NCI-H460 (cell line): Measurements from ENCODE around the gene S100A6. TPM values are rescaled to one million over a fixed set of nuclear protein-coding genes. Genes with fewer than 3 reads are reported as not detected.
A peak's percentile ranks its signal among the peaks of the same experiment; 100 is the strongest.
"Not testable (repeated sequence)": the region's sequence is repeated elsewhere in the genome, so short reads cannot be mapped to it uniquely, and the experiment has no call there.

ENCODE experiments used
- DNase-seq: peaks from one replicate; pipeline ENCODE4 v3.0.0-alpha.2; 2016; ENCODE audit warnings: low read depth; ENCODE audit errors: extremely low read depth
- total RNA-seq: library from RNA; depleted of rRNA; stranded (reverse); fragments of >200 nt; shearing (Covaris generic); gene quantifications from 2 replicates; pipeline ENCODE4 v1.2.3, GENCODE V29; 2014

Gene S100A6
- total RNA-seq, 1 experiment from 2014 or later: 743 TPM

DNA sequence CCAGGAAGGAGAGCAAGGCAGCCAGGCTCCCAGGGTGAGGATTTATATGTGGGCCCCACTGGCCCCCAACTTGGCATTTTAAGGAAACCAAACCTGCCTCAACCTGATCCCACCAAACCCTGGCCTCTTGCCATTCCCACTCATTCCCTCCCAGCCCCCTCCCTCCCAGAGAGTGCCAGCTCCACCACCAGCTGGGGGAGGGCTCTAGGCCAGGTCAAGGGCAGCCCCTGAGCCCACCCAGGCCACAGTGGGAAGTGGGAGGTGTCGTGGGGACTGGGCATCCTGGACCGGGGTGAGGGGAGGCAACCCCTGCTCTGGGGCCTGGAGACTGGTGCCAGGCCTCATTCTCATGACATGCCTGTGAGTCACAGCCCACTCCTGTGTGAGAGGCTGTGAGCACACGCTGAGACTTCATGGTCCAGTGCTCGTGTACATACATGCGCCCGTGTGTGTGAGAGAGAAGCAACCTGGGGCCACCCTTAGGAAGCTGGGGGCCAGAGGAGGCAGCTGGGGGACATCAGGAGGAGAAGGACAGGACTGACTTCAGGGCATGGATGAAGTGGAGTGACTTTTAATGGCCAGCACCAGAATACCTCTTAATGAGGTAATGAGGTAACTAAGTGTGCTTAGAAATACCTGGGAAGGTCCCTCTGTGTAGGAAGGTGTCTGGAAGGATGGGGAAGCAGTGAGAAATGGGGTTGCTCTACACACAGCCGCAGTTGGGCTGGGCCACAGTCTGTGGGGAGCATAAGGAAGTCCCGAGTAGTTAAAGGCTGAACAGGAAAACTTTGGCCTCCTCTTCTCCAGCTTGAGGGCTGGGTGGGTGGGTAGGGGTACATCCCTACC, 30.0 kb upstream of the S100A6 start, which contains the start of gene S100A2:
S100A2 (minus strand) TSS at position 316 of the 846 bp plus-strand sequence. CDS start 1,967 bp downstream, outside the sequence.
- DNase-seq: peak; percentile 94

- DNase-seq: no peak
Measured at GRCh38 chr1:153563991-153564390, 28.2 kb upstream of the S100A6 start.

- no peak for DNase-seq
Measured at GRCh38 chr1:153563483-153563901, 27.7 kb upstream of the S100A6 start.

DNA sequence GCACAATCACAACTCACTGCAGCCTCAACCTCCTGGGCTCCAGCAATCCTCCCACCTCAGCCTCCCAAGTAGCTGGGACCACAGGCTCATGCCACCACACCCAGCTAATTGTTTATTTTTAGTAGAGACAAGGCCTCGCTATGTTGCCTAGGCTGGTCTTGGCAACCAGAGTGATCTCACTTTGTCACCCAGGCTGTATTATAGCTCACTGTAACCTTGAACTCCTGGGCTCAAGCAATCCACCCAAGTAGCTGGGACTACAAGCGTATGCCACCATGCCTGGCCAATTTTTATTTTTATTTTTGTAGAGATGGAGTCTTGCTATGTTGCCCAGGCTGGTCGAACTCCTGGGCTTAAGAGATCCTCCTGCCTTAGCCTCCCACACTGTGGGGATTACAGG, 26.2 kb upstream of the S100A6 start:
- not testable (repeated sequence) for DNase-seq

GRCh38 chr1:153561466-153561985, 25.7 kb upstream of the S100A6 start:
- DNase-seq: no peak

DNA sequence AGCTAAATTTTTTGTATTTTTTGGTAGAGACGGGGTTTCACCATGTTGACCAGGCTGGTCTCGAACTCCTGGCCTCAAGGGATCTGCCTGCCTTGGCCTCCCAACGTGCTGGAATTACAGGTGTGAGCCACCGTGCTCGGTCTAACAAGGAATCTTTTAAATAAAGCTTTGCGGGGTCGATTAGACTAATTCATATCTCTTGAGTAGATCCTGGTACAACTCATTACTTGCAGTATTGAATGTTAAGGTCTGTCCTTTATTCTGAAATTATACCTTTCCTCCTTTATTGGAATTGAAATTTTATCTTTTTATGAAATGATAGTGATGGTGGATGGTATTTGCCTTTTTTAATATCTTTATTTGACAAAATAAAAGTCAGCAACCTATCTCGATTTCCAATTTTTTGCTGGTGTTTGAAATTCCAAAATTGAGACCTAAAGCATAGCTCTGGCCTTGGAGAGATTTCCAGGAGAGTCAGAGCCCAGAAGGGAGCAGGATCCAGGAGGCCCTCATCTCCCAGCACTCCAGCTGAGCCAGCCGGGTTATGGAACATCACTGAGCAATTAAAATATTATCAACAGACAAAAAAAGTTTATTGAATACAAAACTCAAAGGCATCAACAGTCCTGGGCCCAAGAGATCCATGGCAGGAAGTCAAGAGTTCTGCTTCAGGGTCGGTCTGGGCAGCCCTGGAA, 25.1 kb upstream of the S100A6 start:
- no peak for DNase-seq

DNA sequence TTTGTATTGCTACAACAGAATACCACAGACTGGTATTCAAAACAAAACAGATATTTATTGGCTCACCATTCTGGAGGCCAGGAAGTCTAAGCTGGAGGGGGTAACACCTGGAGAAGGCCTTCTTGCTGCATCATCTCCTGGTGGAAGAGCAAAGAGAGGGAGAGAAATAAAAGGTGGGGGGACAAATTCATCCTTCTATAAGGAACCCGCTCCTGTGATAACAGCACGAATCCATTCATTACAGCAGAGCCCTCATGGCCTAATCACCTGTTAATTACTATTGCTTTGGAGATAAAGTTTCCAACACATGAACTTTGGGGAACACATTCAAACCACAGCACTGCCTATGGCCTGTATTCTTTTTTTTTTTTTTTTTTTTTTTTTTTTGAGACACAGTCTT, 24.4 kb upstream of the S100A6 start:
- DNase-seq: no peak

- no peak for DNase-seq
Measured at GRCh38 chr1:153557877-153558276, 22.1 kb upstream of the S100A6 start.

GRCh38 chr1:153556348-153556747, 20.6 kb upstream of the S100A6 start:
- no peak for DNase-seq

DNA sequence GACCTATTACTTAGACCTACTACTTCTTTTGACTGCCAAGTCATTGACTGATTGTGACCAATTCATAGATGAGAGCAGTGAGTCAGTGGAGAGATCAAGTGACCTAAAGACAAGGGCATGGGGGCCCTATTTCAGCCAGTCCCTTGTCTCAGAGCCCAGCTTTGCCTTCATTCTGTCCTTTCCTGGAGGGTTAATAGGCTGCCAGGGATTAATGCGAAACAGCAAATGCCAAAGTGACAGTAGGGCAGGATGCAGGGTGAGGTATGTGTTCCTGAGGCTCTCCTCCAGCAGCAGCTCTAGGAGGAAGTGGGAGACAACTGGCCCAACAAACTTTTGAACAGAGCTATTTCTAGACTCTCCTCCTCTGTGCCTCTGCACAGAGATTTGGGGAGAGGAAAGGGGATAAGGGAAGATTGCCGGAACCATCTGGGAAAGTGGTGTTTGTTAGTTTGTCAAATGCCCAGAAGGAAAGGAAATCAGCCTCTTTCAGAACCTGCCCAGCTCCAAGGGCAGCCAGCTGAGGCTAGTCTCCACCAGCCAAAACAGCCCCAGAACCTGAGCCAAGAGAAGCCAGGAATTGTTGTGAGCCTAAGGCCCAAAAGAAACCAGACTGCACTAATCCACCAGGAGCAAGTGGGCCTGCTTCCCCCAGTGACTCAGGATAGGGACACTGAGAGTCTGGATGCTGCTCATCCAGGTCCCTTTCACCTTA, 18.2 kb upstream of the S100A6 start:
- DNase-seq: no peak

GRCh38 chr1:153553096-153553495, 17.3 kb upstream of the S100A6 start:
- DNase-seq: no peak

- no peak for DNase-seq
Measured at GRCh38 chr1:153552335-153552734, 16.5 kb upstream of the S100A6 start.

- DNase-seq: no peak
Measured at GRCh38 chr1:153550827-153551500, 15.2 kb upstream of the S100A6 start.

- DNase-seq: no peak
Measured at GRCh38 chr1:153550398-153550758, 14.6 kb upstream of the S100A6 start.

DNA sequence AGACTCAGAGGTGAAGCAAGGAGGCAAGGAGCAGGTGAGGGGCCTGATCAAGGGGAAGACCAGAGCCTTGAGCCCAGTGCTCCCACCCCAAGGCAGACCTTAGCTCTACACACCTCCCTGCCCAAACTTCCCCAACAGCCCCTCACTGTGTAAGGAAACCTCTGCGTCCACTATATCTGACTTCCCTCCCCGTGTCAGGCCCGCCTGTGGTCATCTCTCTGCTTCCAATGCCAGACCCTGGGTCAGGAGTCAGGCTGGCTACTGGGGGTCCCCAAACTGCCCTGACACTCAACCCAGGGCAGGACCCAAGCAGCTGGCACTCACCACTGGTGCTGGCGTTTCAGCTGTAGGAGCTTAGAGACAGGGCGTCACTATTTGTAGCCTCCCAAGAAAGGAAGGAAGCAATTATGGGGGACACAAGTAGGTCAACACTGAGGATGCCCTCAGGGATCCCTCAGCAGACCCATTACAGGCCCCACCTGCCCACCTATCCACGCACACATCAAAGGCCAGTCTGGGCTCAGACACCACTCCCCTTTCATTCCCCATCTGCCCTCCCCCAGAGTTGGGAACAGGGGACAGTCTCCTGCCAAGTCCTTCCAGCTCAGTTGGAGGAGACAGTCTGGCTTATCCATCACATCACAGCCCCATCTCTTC, 14.1 kb upstream of the S100A6 start:
- no peak for DNase-seq

DNA sequence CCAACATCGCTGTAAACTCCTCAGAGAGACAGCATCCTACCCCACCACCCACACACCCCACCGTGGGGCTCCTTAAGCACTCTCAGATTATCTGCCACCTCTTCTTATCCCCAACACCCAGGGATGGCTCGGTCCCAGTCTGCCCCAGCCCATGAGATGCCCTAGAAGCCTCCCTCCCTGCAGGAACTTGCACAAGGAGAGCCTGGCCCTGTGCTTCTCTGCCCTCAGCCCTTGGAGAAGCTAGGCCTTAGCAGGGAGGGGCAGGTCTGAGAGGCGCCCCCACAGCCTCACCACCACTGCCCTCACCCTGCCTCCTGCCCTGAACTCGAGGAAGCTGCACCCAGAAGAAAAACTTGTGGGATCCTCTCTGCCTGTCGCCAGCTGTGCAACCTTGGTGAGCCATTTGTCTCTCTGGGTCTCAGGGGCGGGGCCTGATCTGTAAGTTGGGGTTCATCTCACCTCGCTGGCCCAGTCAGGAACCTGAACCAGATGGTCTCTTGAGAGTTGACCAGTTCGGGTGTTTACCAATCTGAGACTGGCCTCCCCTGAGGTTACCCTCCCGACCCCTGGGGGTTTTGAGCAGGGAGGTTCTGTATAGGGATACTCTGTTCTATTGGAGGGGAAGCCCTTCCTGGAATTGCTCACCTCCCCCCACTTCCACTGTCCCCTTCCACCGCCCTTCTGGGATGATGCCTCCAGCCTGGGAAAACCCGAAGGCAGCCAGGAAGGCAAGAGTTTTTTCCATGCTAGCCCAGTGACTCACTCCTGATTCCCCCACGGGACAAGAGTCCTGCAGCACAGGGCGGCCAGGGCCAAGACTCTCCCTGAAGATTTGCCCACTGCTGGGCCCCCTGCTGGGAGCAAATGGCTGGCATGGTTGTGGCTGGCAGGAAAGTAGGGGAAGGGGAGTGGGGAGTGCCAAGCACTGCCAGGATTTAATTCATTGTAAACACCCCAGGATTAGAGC, 13.2 kb upstream of the S100A6 start, which contains the start of gene S100A3:
S100A3 (minus strand) TSS at position 537 of the 967 bp plus-strand sequence. CDS start 773 bp downstream, outside the sequence.
- peak; percentile 64 for DNase-seq

- DNase-seq: no peak
Measured at GRCh38 chr1:153547560-153548551, 12.1 kb upstream of the S100A6 start.
